ENCODE results near the gene ELF5.
A peak's percentile ranks its signal among the peaks of the same experiment; 100 is the strongest.

Gene ELF5

GRCh38 chr11:34454308-34455032 is 59.1 kb downstream of the ELF5 start:
- no peak for DNase-seq (ENCODE audit: low spot score)

GRCh38 chr11:34451053-34451452 is 62.5 kb downstream of the ELF5 start:
- DNase-seq (ENCODE audit: low spot score): no peak

GRCh38 chr11:34449013-34449412 is 64.6 kb downstream of the ELF5 start:
- no peak for DNase-seq (ENCODE audit: low spot score)

- no peak for DNase-seq (ENCODE audit: low spot score)
Observed at GRCh38 chr11:34448223-34448994, 65.2 kb downstream of the ELF5 start.

GRCh38 chr11:34447044-34447443 is 66.5 kb downstream of the ELF5 start:
- DNase-seq (ENCODE audit: low spot score): no peak

GRCh38 chr11:34446386-34446785 is 67.2 kb downstream of the ELF5 start:
- DNase-seq (ENCODE audit: low spot score): no peak

GRCh38 chr11:34445956-34446355 is 67.6 kb downstream of the ELF5 start:
- DNase-seq (ENCODE audit: low spot score): no peak

- no peak for DNase-seq (ENCODE audit: low spot score)
Observed at GRCh38 chr11:34444428-34444827, 69.2 kb downstream of the ELF5 start.

GRCh38 chr11:34443136-34443535 is 70.5 kb downstream of the ELF5 start:
- DNase-seq (ENCODE audit: low spot score): no peak

GRCh38 chr11:34441814-34442213 is 71.8 kb downstream of the ELF5 start:
- no peak for DNase-seq (ENCODE audit: low spot score)

GRCh38 chr11:34439610-34440198 is 73.9 kb downstream of the ELF5 start:
- DNase-seq (ENCODE audit: low spot score): no peak

GRCh38 chr11:34438529-34439507 is 74.8 kb downstream of the ELF5 start, which contains the start of gene CAT:
Gene CAT, plus strand, starts transcription at chr11:34438934. Its CDS starts 80 bp downstream, at chr11:34439014.
- DNase-seq (ENCODE audit: low spot score): peak; percentile 85

- DNase-seq (ENCODE audit: low spot score): no peak
Observed at GRCh38 chr11:34437224-34438125, 76.1 kb downstream of the ELF5 start.

GRCh38 chr11:34433899-34434298 is 79.7 kb downstream of the ELF5 start:
- no peak for DNase-seq (ENCODE audit: low spot score)

GRCh38 chr11:34432822-34433221 is 80.8 kb downstream of the ELF5 start:
- no peak for DNase-seq (ENCODE audit: low spot score)

- no peak for DNase-seq (ENCODE audit: low spot score)
Observed at GRCh38 chr11:34431979-34432378, 81.6 kb downstream of the ELF5 start.
